SU-DHL-6 (cell line): ENCODE measurements around the gene ANKRD63.

Experiments used
- H2AFZ ChIP-seq: fragments of 200-600 bp; sonication (generic); 2 replicates; pipeline ENCODE4 v1.6.1; 2014; ENCODE audit warnings: low read depth, mild to moderate bottlenecking, moderate library complexity, mixed read lengths, antibody characterized with exemption, low read length; ENCODE audit not compliant: severe bottlenecking
- H3F3A ChIP-seq: fragments of 200-600 bp; shearing (Covaris generic); 2 replicates; pipeline ENCODE4 v1.6.0; 2016; ENCODE audit warnings: antibody characterized with exemption, mild to moderate bottlenecking; ENCODE audit not compliant: insufficient read depth
- H3K27ac ChIP-seq: fragments of 200-600 bp; sonication (generic); 2 replicates; pipeline ENCODE4 v1.5.1; 2016; ENCODE audit warnings: low read depth, mild to moderate bottlenecking, low read length, moderate library complexity, mixed read lengths
- H3K27me3 ChIP-seq: fragments of 200-600 bp; sonication (generic), shearing (Covaris generic); 2 replicates; pipeline ENCODE4 v1.6.0; 2014; ENCODE audit warnings: mild to moderate bottlenecking, low read length
- H3K36me3 ChIP-seq: fragments of 200-600 bp; sonication (generic); 2 replicates; pipeline ENCODE4 v1.6.1; 2014; ENCODE audit warnings: mild to moderate bottlenecking, low read length, mixed read lengths
- H3K4me2 ChIP-seq: fragments of 300-600, 200-600 bp; shearing (Covaris generic), sonication (generic); 2 replicates; pipeline ENCODE4 v1.6.0; 2014; ENCODE audit warnings: low read length, low read depth, mild to moderate bottlenecking; ENCODE audit not compliant: poor library complexity, severe bottlenecking
- H3K4me3 ChIP-seq: fragments of 200-600 bp; sonication (generic); 2 replicates; pipeline ENCODE4 v1.5.1; 2014; ENCODE audit warnings: antibody characterized with exemption, low read length, mild to moderate bottlenecking, mixed read lengths; ENCODE audit not compliant: insufficient read depth, poor library complexity, severe bottlenecking
- H3K79me2 ChIP-seq: fragments of 200-600 bp; sonication (generic); 2 replicates; pipeline ENCODE4 v1.6.1; 2014; ENCODE audit warnings: mild to moderate bottlenecking, low read length, moderate library complexity; ENCODE audit not compliant: insufficient read depth
- H3K9ac ChIP-seq: fragments of 200-600 bp; sonication (generic); 2 replicates; pipeline ENCODE4 v1.7.0; 2014; ENCODE audit warnings: mild to moderate bottlenecking, low read length
- H3K9me2 ChIP-seq: fragments of 200-600 bp; sonication (generic); replicated peaks from 2 replicates; pipeline ENCODE4 v1.6.1; 2014; ENCODE audit warnings: low read length; ENCODE audit not compliant: insufficient read depth
- H3K9me3 ChIP-seq: fragments of 200-600 bp; sonication (generic); 2 replicates; pipeline ENCODE4 v1.6.1; 2014; ENCODE audit warnings: low read length, mixed read lengths; ENCODE audit not compliant: insufficient read depth
- H4K20me1 ChIP-seq: fragments of 200-600 bp; sonication (generic); 2 replicates; pipeline ENCODE4 v1.6.1; 2014; ENCODE audit warnings: low read depth, mild to moderate bottlenecking, antibody characterized with exemption, low read length, moderate library complexity, mixed read lengths
- CTCF ChIP-seq: fragments of 200-600 bp; sonication (generic); IDR thresholded peaks from one replicate; pipeline ENCODE4 v1.5.1; 2017; ENCODE audit warnings: antibody characterized with exemption, mild to moderate bottlenecking, low read length, moderate library complexity; ENCODE audit not compliant: insufficient read depth, poor library complexity, severe bottlenecking
- EZH2phosphoT487 ChIP-seq: fragments of 200-600 bp; sonication (generic), shearing (Covaris generic); conservative IDR thresholded peaks from 2 replicates; pipeline ENCODE4 v1.6.1; 2018; ENCODE audit warnings: mild to moderate bottlenecking, antibody characterized with exemption, low read length, moderate library complexity, mixed read lengths

Gene ANKRD63

DNA sequence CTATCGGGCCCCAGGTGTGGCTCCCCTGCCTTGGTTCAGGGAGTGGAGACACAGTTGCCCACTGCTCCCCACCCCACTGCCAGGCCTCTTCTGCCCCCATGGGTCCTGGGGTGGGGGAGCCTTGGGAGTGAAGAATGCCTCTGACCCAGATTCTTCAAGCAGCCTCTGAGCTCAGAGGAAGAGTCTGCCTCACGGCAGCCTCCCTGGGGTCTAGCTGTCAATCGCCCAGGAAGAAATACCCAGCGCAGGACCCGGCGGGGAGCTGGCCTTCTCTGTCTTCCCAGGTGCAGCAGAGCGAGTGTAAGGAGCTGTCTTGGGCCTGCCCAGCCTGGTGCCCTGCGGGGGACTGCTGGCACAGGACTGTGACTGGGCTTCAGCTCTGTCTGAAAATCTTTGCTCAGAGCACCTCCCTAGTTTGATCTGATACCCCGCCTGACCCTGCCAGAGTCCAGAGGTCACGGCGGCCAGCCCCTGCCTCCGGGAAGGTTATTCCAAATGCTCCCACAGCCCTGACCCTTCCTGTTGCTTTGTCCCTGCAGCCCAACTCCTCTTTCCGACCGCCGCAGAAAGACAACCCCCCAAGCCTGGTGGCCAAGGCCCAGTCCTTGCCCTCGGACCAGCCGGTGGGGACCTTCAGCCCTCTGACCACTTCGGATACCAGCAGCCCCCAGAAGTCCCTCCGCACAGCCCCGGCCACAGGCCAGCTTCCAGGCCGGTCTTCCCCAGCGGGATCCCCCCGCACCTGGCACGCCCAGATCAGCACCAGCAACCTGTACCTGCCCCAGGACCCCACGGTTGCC is 11.0 kb downstream of the ANKRD63 start:
- no peak for TF ChIP-seq CTCF
- TF ChIP-seq EZH2phosphoT487: no peak
- Histone ChIP-seq H3K4me3 (no peak overlapping the region), H3K27me3 (no peaks in the 10 kb centered on the region), H3K9me3 (no peaks in the 10 kb centered on the region), H3K79me2 (no peaks in the 10 kb centered on the region), H3K9me2 (no peaks in the 10 kb centered on the region), H3K4me2 (no peak overlapping the region), H3K9ac (no peak overlapping the region), H3F3A (no peaks in the 10 kb centered on the region), H3K27ac (no peak overlapping the region), H4K20me1 (no peaks in the 10 kb centered on the region), H2AFZ (no peak overlapping the region), H3K36me3 (no peaks in the 10 kb centered on the region)

- Histone ChIP-seq H3K27me3 (no peaks in the 10 kb centered on the region), H3K9me3 (no peaks in the 10 kb centered on the region), H3K9ac (no peak overlapping the region), H3K79me2 (no peaks in the 10 kb centered on the region), H3F3A (no peaks in the 10 kb centered on the region), H4K20me1 (no peaks in the 10 kb centered on the region), H3K27ac (no peak overlapping the region), H3K4me2 (no peak overlapping the region), H3K36me3 (no peaks in the 10 kb centered on the region), H3K9me2 (no peaks in the 10 kb centered on the region), H3K4me3 (no peak overlapping the region), H2AFZ (no peak overlapping the region)
- TF ChIP-seq EZH2phosphoT487: no peak
Observed at GRCh38 chr15:40270246-40270995, 12.4 kb downstream of the ANKRD63 start.

GRCh38 chr15:40269604-40270003 is 13.3 kb downstream of the ANKRD63 start:
- H3F3A ChIP-seq: no peaks in the 10 kb centered on the region
- no peak for TF ChIP-seq EZH2phosphoT487
- no peak for TF ChIP-seq CTCF
- H3K4me3 ChIP-seq: no peak overlapping the region
- H3K27me3 ChIP-seq: no peaks in the 10 kb centered on the region
- no peak overlapping the region for H3K9ac ChIP-seq
- H3K9me3 ChIP-seq: no peaks in the 10 kb centered on the region
- H3K79me2 ChIP-seq: no peaks in the 10 kb centered on the region
- H2AFZ ChIP-seq: no peak overlapping the region
- no peaks in the 10 kb centered on the region for H3K9me2 ChIP-seq
- H3K36me3 ChIP-seq: no peaks in the 10 kb centered on the region
- no peak overlapping the region for H3K4me2 ChIP-seq
- H3K27ac ChIP-seq: no peak overlapping the region
- H4K20me1 ChIP-seq: no peaks in the 10 kb centered on the region

DNA sequence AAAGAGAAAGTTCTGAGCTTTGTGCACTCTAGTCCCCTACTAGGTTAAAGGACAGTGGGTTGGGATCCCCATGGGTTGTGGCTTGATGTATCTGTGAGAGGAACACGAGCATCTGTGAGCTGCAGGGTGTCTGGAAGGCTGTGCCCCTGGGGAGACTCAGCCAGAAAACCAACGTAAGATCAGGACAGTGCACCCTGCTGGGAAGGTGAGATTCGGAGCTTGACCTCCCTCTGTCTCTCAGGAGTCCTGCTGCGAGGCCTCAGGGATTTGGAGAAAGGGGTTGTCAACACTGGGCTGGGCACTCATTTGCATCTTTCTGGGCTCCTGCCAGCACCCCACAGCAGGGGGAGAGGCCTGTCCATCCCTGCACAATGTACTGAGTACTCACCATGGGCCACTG is 15.2 kb downstream of the ANKRD63 start:
- H3K4me2 ChIP-seq: no peak overlapping the region
- H3K9me2 ChIP-seq: no peaks in the 10 kb centered on the region
- no peaks in the 10 kb centered on the region for H3F3A ChIP-seq
- no peaks in the 10 kb centered on the region for H3K36me3 ChIP-seq
- no peak overlapping the region for H3K27ac ChIP-seq
- H3K4me3 ChIP-seq: no peak overlapping the region
- H3K79me2 ChIP-seq: no peaks in the 10 kb centered on the region
- no peak for TF ChIP-seq CTCF
- no peak overlapping the region for H3K9ac ChIP-seq
- H2AFZ ChIP-seq: no peak overlapping the region
- H3K27me3 ChIP-seq: no peaks in the 10 kb centered on the region
- no peaks in the 10 kb centered on the region for H3K9me3 ChIP-seq
- no peaks in the 10 kb centered on the region for H4K20me1 ChIP-seq
